Body of pancreas (tissue), 4 donors: ENCODE data around the gene CCDC107. TPM values are rescaled to one million over a fixed set of nuclear protein-coding genes. Genes with fewer than 3 reads are reported as not detected.

ENCODE experiments used
- ATAC-seq: fragments of 150-250 bp; one replicate; pipeline ENCODE4 v1.9.1; 2016
- DNase-seq, 4 donors: peaks; one replicate each; pipeline ENCODE4 v3.0.0-alpha.2; 2019
- H3K27ac ChIP-seq, 4 donors: fragments of 200-600 bp; sonication (generic); 1 replicate in 3 of 4; 2 replicates in 1 of 4; pipeline versions ENCODE4 v1.5.1 to v1.6.1; 2016 to 2019; ENCODE audit warnings: mild to moderate bottlenecking in 1 of 4, mixed read lengths in 1 of 4, moderate library complexity in 1 of 4
- H3K27me3 ChIP-seq, 2 donors: fragments of 200-600 bp; sonication (generic); one replicate each; pipeline ENCODE4 v1.6.0; 2016; ENCODE audit warnings: mild to moderate bottlenecking in 1 of 2
- H3K36me3 ChIP-seq, 2 donors: fragments of 200-600 bp; sonication (generic); replicated peaks in 1 of 2; 2 replicates each; pipeline ENCODE4 v1.5.1; 2016; ENCODE audit warnings: low read depth in 2 of 2; ENCODE audit not compliant: insufficient read depth in 1 of 2
- H3K4me1 ChIP-seq: fragments of 200-600 bp; sonication (generic); one replicate; pipeline ENCODE4 v1.6.0; 2016
- H3K4me3 ChIP-seq, 2 donors: fragments of 200-600 bp; sonication (generic); 1 replicate in 1 of 2; 2 replicates in 1 of 2; pipeline ENCODE4 v1.5.1; 2016 to 2019
- H3K9me3 ChIP-seq, 3 donors: fragments of 200-600 bp; sonication (generic); 1 replicate in 2 of 3; 2 replicates in 1 of 3; pipeline ENCODE4 v1.5.1; 2016
- POLR2A ChIP-seq, 3 donors: fragments of 450-650 bp; IDR thresholded peaks; one replicate each; pipeline ENCODE4 v1.6.1; 2016; ENCODE audit warnings: antibody characterized with exemption in 3 of 3, mild to moderate bottlenecking in 2 of 3
- WGBS, 2 donors: methylation state at CpG; one replicate each; pipeline ENCODE4 v1.1.5; 2017; 5-methylcytosine and 5-hydroxymethylcytosine counted together
- intact Hi-C: fragments of 100-400 bp; cut with DNase I; formaldehyde crosslinking; loops from one replicate; pipeline ENCODE4 v1.15.1; 2023
- total RNA-seq, 2 donors: library from RNA; depleted of rRNA; stranded (reverse); fragments of >200 nt; gene quantifications; one replicate each; pipeline ENCODE4 v1.1.0, GENCODE V29; 2016
- TF ChIP-seq, protein P1 (sequence below), 7 experiments: fragments of 450-650 bp in 4 of 7; fragments of 200-600 bp in 3 of 7; sonication (generic) in 3 of 7; IDR thresholded peaks; one replicate each; pipeline ENCODE4 v1.5.1; 2016 to 2019; ENCODE audit warnings: antibody characterized with exemption in 7 of 7

The CCDC107 gene
- total RNA-seq, 2 donors from 2014 or later = 15.8 to 42.2 TPM

GRCh38 chr9:35700942-35701341 lies 42.9 kb downstream of the CCDC107 start:
- Histone ChIP-seq H3K27ac (no peak overlapping the region), H3K4me3 (no peak overlapping the region), H3K4me1 (peaks cover 16% of the 10 kb centered on the region), H3K36me3 (peaks cover 40 to 70% of the 10 kb centered on the region in 2 donors), H3K27me3 (no peaks in the 10 kb centered on the region), H3K9me3 (no peaks in the 10 kb centered on the region)
- ATAC-seq (no peak), DNase-seq (no peak)
- intact Hi-C loops = no loop called here
- TF ChIP-seq, protein P1, sequence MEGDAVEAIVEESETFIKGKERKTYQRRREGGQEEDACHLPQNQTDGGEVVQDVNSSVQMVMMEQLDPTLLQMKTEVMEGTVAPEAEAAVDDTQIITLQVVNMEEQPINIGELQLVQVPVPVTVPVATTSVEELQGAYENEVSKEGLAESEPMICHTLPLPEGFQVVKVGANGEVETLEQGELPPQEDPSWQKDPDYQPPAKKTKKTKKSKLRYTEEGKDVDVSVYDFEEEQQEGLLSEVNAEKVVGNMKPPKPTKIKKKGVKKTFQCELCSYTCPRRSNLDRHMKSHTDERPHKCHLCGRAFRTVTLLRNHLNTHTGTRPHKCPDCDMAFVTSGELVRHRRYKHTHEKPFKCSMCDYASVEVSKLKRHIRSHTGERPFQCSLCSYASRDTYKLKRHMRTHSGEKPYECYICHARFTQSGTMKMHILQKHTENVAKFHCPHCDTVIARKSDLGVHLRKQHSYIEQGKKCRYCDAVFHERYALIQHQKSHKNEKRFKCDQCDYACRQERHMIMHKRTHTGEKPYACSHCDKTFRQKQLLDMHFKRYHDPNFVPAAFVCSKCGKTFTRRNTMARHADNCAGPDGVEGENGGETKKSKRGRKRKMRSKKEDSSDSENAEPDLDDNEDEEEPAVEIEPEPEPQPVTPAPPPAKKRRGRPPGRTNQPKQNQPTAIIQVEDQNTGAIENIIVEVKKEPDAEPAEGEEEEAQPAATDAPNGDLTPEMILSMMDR (IDR thresholded peaks at IDR 0.05) = no peak
- no peak for TF ChIP-seq POLR2A (IDR thresholded peaks at IDR 0.05)

DNA sequence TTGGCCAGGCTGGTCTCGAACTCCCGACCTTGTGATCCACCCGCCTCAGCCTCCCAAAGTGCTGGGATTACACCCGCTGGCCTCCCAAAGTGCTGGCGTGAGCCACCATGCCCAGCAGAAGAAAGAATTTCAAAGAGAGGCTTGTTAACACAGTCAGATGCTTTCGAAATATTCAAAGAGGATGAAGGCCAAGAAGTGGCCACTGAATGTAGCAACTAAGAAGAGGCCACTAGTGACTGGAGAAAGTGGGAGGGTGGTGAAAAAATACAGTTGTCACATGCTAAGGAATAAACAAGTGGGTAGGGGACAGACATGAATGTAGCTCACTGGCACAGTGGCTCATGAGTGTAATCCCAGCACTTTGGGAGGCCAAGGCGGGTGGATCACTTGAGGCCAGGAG lies 44.6 kb downstream of the CCDC107 start:
- no peak for TF ChIP-seq POLR2A (IDR thresholded peaks at IDR 0.05)
- TF ChIP-seq, protein P1 (IDR thresholded peaks at IDR 0.05) = no peak
- intact Hi-C loops = no loop called here
- 94 to 96% methylated on average over 7 of the region's 7 CpGs for WGBS, 2 donors
- Histone ChIP-seq H3K4me1 (no peaks in the 10 kb centered on the region), H3K4me3 (no peak overlapping the region), H3K36me3 (peaks cover 50 to 84% of the 10 kb centered on the region in 2 donors), H3K9me3 (no peaks in the 10 kb centered on the region), H3K27ac (no peak overlapping the region), H3K27me3 (no peaks in the 10 kb centered on the region)
- DNase-seq (no peak), ATAC-seq (no peak)

DNA sequence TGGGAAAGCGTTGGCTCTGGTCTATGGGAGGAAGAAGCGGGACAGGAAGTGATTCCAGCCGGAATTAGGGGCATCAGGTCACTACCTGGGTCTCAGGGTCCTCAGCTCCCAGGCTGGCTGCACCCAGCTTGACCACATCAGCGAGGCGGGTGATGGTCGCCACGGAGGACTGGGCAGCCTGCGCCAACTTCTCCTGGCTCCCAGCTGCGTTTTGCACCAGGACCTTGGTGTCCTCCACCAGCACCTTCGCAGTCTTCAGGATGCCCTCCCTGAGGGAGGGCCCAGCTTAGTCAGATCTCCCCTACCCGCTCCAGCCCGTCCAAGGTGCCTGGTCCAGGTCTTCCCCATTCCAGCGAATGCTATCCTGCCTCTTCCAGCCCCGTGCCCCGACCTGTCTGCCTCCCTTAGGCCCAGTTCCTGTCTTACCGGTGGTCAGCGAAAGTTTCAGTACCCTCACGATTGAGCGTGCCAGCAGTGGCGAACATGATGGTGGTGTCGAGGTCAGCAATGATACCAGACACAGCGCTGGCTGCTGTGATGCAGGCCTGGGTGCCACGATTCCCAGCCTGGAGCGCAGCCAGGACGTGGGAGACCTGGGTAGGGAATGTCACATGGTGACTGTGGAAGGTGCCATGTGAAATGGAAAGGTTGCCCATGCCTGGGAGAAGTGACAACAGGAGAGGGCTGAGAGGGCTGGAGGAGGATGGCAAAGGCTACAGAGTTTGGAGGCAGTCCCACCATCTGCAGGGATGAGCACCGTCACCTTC lies 46.0 kb downstream of the CCDC107 start:
- peaks cover 50 to 81% of the 10 kb centered on the region in 2 donors for H3K36me3 ChIP-seq
- TF ChIP-seq, protein P1 (IDR thresholded peaks at IDR 0.05) = no peak
- no peak for TF ChIP-seq POLR2A (IDR thresholded peaks at IDR 0.05)
- WGBS, 2 donors = 95 to 96% methylated on average over 22 to 26 of the region's 26 CpGs
- H3K4me3 ChIP-seq = no peak overlapping the region
- DNase-seq (no peak), ATAC-seq (no peak)
- no peaks in the 10 kb centered on the region for H3K9me3 ChIP-seq
- H3K27me3 ChIP-seq = no peaks in the 10 kb centered on the region
- intact Hi-C loops = no loop called here
- H3K27ac ChIP-seq = no peak overlapping the region
- no peaks in the 10 kb centered on the region for H3K4me1 ChIP-seq

DNA sequence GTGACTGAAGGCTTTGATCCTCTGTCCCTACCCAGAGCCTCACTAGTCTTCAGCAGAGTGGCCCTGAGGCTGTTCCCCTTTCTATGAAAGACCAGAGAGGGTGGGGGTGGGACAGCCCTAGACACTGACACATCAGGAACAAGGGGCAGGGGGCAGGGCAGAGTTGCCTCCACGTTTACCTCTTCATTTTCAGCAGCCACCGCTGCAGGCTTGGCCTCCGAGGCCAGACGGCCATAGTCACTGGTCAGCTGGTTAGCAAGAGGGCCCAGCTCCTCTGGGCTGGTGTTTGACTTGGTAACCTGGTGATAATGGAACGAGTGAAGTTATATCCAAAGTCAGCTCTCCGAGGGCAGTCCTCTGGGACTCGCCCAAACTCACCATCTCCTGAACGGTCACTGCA lies 47.3 kb downstream of the CCDC107 start:
- peaks cover 37 to 72% of the 10 kb centered on the region in 2 donors for H3K36me3 ChIP-seq
- DNase-seq = no peak
- ATAC-seq = no peak
- H3K27me3 ChIP-seq = no peaks in the 10 kb centered on the region
- no peak overlapping the region for H3K27ac ChIP-seq
- WGBS, 2 donors = 83 to 87% methylated on average over 1 to 8 of the region's 8 CpGs
- H3K4me3 ChIP-seq = no peak overlapping the region
- H3K9me3 ChIP-seq = no peaks in the 10 kb centered on the region
- intact Hi-C loops = no loop called here
- no peaks in the 10 kb centered on the region for H3K4me1 ChIP-seq
- TF ChIP-seq POLR2A (IDR thresholded peaks at IDR 0.05) = no peak
- TF ChIP-seq, protein P1 (IDR thresholded peaks at IDR 0.05) = no peak
